GM12878 (cell line): ENCODE data around the gene ADGRL4. TPM values are rescaled to one million over a fixed set of nuclear protein-coding genes. Genes with fewer than 3 reads are reported as not detected.

Source experiments
- ATAC-seq: fragments of 200-7000 bp; cut with Tn5 transposase; 3 replicates; pipeline ENCODE4 v1.9.1; 2020; ENCODE audit warnings: mild to moderate bottlenecking, moderate library complexity
- BruUV-seq: library from RNA; stranded (reverse); fragments of 400-500 nt; replicated peaks from 2 replicates; lab custom pipeline; 2021; lab: Mats Ljungman, UMichigan
- CTCF ChIA-PET: fragments of 300-600 bp; sonication (Branson Sonifier 250); formaldehyde crosslinking; extraction: SDS; loops from one replicate; lab custom pipeline; 2021; ENCODE audit warnings: inconsistent platforms; lab: Yijun Ruan, JAX
- POLR2A ChIA-PET: fragments of 350-600 bp; formaldehyde crosslinking; extraction: SDS; loops from one replicate; lab custom pipeline; 2021; ENCODE audit warnings: inconsistent platforms; lab: Charles Lee
- RAD21 ChIA-PET: fragments of 300-600 bp; sonication (Branson Sonifier 250); formaldehyde crosslinking; loops from one replicate; lab custom pipeline; 2023; ENCODE audit warnings: antibody characterized with exemption; ENCODE audit not compliant: unreplicated experiment; lab: Charles Lee
- SMC1A ChIA-PET: fragments of 300-600 bp; sonication (Branson Sonifier 250); formaldehyde crosslinking; loops from one replicate; lab custom pipeline; 2023; ENCODE audit not compliant: unreplicated experiment, uncharacterized antibody; lab: Charles Lee
- DNase-seq: peaks from one replicate; pipeline ENCODE4 v3.0.0-alpha.2; 2011; ENCODE audit warnings: low read depth, low spot score
- FAIRE-seq: peaks from 3 replicates; lab custom pipeline; 2011; peaks lifted over from hg19 to GRCh38; lab: Jason Lieb, UNC
- H2AFZ ChIP-seq: 2 replicates; pipeline ENCODE4 v1.6.0; 2011; ENCODE audit warnings: low read depth, low read length, control low read depth; ENCODE audit not compliant: control insufficient read depth
- H3K27ac ChIP-seq: 2 replicates; pipeline ENCODE4 v1.5.1; 2011; ENCODE audit warnings: control low read depth; ENCODE audit not compliant: control insufficient read depth, insufficient read depth
- H3K27me3 ChIP-seq, 2 experiments: replicated peaks in 1 of 2; 2 replicates each; pipeline versions ENCODE4 v1.6.0 to v1.6.1; 2011; ENCODE audit warnings: low read length in 1 of 2; ENCODE audit not compliant: control insufficient read depth in 2 of 2, insufficient read depth in 2 of 2
- H3K36me3 ChIP-seq, 2 experiments: 2 replicates each; pipeline ENCODE4 v1.5.1; 2011; ENCODE audit warnings: low read length in 1 of 2; ENCODE audit not compliant: control insufficient read depth in 2 of 2, insufficient read depth in 2 of 2
- H3K4me1 ChIP-seq: 2 replicates; pipeline ENCODE4 v1.6.1; 2011; ENCODE audit warnings: mild to moderate bottlenecking, low read length, moderate library complexity, mixed read lengths; ENCODE audit not compliant: control insufficient read depth, insufficient read depth
- H3K4me2 ChIP-seq: 2 replicates; pipeline ENCODE4 v1.6.0; 2011; ENCODE audit warnings: control low read depth; ENCODE audit not compliant: control insufficient read depth, insufficient read depth
- H3K4me3 ChIP-seq: fragments of 200-600 bp; sonication (generic); 2 replicates; pipeline ENCODE4 v1.5.1; 2016
- H3K79me2 ChIP-seq: 2 replicates; pipeline ENCODE4 v1.6.0; 2011; ENCODE audit warnings: low read length; ENCODE audit not compliant: control insufficient read depth, insufficient read depth
- H3K9ac ChIP-seq: 2 replicates; pipeline ENCODE4 v1.8.0; 2011; ENCODE audit warnings: low read length, control low read depth, mixed read lengths; ENCODE audit not compliant: control insufficient read depth, insufficient read depth
- H3K9me3 ChIP-seq: replicated peaks from 3 replicates; pipeline ENCODE4 v1.5.1; 2011; ENCODE audit warnings: mild to moderate bottlenecking, low read length; ENCODE audit not compliant: control insufficient read depth, insufficient read depth
- H4K20me1 ChIP-seq: 2 replicates; pipeline ENCODE4 v1.6.0; 2011; ENCODE audit not compliant: control insufficient read depth, insufficient read depth
- BACH1 ChIP-seq: fragments of 450-650 bp; IDR thresholded peaks from 2 replicates; pipeline ENCODE4 v1.6.1; 2017; ENCODE audit warnings: mild to moderate bottlenecking, borderline replicate concordance
- CREM ChIP-seq: IDR thresholded peaks from 2 replicates; pipeline ENCODE4 v1.6.1; 2014; ENCODE audit warnings: antibody characterized with exemption, low read depth
- DPF2 ChIP-seq: fragments of 450-650 bp; IDR thresholded peaks from 2 replicates; pipeline ENCODE4 v1.6.1; 2017; ENCODE audit warnings: mild to moderate bottlenecking
- EP300 ChIP-seq, 2 experiments: fragments of 150-350 bp in 1 of 2; IDR thresholded peaks; 2 replicates each; pipeline ENCODE4 v1.6.1; 2011 to 2012; ENCODE audit warnings: low read depth in 2 of 2, low read length in 2 of 2, borderline replicate concordance in 1 of 2, improper control_type of control experiment in 1 of 2, inconsistent platforms in 1 of 2; ENCODE audit not compliant: control insufficient read depth in 1 of 2
- ETV6 ChIP-seq, 2 experiments: fragments of 450-650 bp in 1 of 2; IDR thresholded peaks in 1 of 2; conservative IDR thresholded peaks in 1 of 2; 2 replicates each; pipeline ENCODE4 v1.6.1; 2014; ENCODE audit warnings: antibody characterized with exemption in 1 of 2, borderline replicate concordance in 1 of 2, low read depth in 1 of 2, mild to moderate bottlenecking in 1 of 2, moderate library complexity in 1 of 2
- FOXM1 ChIP-seq: IDR thresholded peaks from 2 replicates; pipeline ENCODE4 v1.6.1; 2012; ENCODE audit warnings: low read depth, mild to moderate bottlenecking, inconsistent platforms, low read length, moderate library complexity
- HCFC1 ChIP-seq: fragments of 150-350 bp; IDR thresholded peaks from 2 replicates; pipeline ENCODE4 v1.6.1; 2014; ENCODE audit warnings: low read length
- IKZF2 ChIP-seq, 2 experiments: fragments of 450-650 bp; IDR thresholded peaks; 2 replicates each; pipeline ENCODE4 v1.6.1; 2017; ENCODE audit warnings: mild to moderate bottlenecking in 2 of 2, moderate library complexity in 2 of 2
- JUNB ChIP-seq: IDR thresholded peaks from 2 replicates; pipeline ENCODE4 v1.6.1; 2016; ENCODE audit warnings: antibody characterized with exemption, mild to moderate bottlenecking
- LARP7 ChIP-seq: fragments of 450-650 bp; IDR thresholded peaks from 2 replicates; pipeline ENCODE4 v1.6.1; 2017; ENCODE audit warnings: mild to moderate bottlenecking
- NFIC ChIP-seq: IDR thresholded peaks from 2 replicates; pipeline ENCODE4 v1.6.1; 2012; ENCODE audit warnings: low read depth, mild to moderate bottlenecking, inconsistent platforms, low read length, moderate library complexity
- NFYA ChIP-seq: IDR thresholded peaks from 2 replicates; pipeline ENCODE4 v1.6.1; 2011; ENCODE audit warnings: low read depth, mild to moderate bottlenecking, low read length, improper control_type of control experiment, borderline replicate concordance
- RB1 ChIP-seq: fragments of 450-650 bp; formaldehyde crosslinking; IDR thresholded peaks from 2 replicates; pipeline ENCODE4 v1.6.1; 2017; ENCODE audit warnings: mild to moderate bottlenecking, borderline replicate concordance
- RUNX3 ChIP-seq: IDR thresholded peaks from 2 replicates; pipeline ENCODE4 v1.6.1; 2012; ENCODE audit warnings: low read length, inconsistent platforms
- SMARCA5 ChIP-seq: fragments of 450-650 bp; IDR thresholded peaks from 2 replicates; pipeline ENCODE4 v1.6.1; 2017; ENCODE audit warnings: mild to moderate bottlenecking
- SUPT20H ChIP-seq: IDR thresholded peaks from 2 replicates; pipeline ENCODE4 v1.6.1; 2011; ENCODE audit warnings: low read depth, mild to moderate bottlenecking, low read length, moderate library complexity, borderline replicate concordance; ENCODE audit not compliant: control insufficient read depth
- TARDBP ChIP-seq: IDR thresholded peaks from 2 replicates; pipeline ENCODE4 v1.6.1; 2016; ENCODE audit warnings: borderline replicate concordance
- TCF12 ChIP-seq: IDR thresholded peaks from 2 replicates; pipeline ENCODE4 v1.6.1; 2011; ENCODE audit warnings: low read depth, mild to moderate bottlenecking, low read length
- TCF3 ChIP-seq: IDR thresholded peaks from 2 replicates; pipeline ENCODE4 v1.6.1; 2012; ENCODE audit warnings: low read depth, mild to moderate bottlenecking, low read length, borderline replicate concordance; ENCODE audit not compliant: insufficient read depth
- TCF7 ChIP-seq: IDR thresholded peaks from 2 replicates; pipeline ENCODE4 v1.6.1; 2014; ENCODE audit warnings: antibody characterized with exemption, borderline replicate concordance
- WRNIP1 ChIP-seq: IDR thresholded peaks from 2 replicates; pipeline ENCODE4 v1.6.1; 2011; ENCODE audit warnings: low read depth, low read length, improper control_type of control experiment, borderline replicate concordance
- ZNF217 ChIP-seq: fragments of 450-650 bp; IDR thresholded peaks from 2 replicates; pipeline ENCODE4 v1.6.1; 2017; ENCODE audit warnings: antibody characterized with exemption, mild to moderate bottlenecking
- WGBS: methylation state at CpG from one replicate; pipeline ENCODE4 v1.1.6; 2016; ENCODE audit warnings: low lambda C conversion rate; ENCODE audit not compliant: insufficient replicate concordance, insufficient coverage; ENCODE audit errors: missing lambda C conversion rate; 5-methylcytosine and 5-hydroxymethylcytosine counted together
- in situ Hi-C: fragments of 300-500 bp; cut with MboI; formaldehyde crosslinking; loops from 9 replicates; pipeline ENCODE4 v1.14.3; 2018; ENCODE audit warnings: mixed read lengths
- intact Hi-C: fragments of 100-400 bp; cut with micrococcal nuclease; formaldehyde crosslinking; loops from one replicate; pipeline ENCODE4 v1.14.2; 2022; ENCODE audit not compliant: unreplicated experiment
- polyA plus RNA-seq, 11 experiments: library from polyadenylated mRNA; depleted of rRNA in 4 of 11; unstranded in 6 of 11; stranded (reverse) in 5 of 11; fragments of >200 nt; fragmentation: Nextera tagmentation in 4 of 11; fragmentation: Illumina TruSeq in 1 of 11; extraction: Ambion mirVana in 4 of 11; extraction: Trizol in 1 of 11; gene quantifications; 1 replicate in 1 of 11; 2 replicates in 10 of 11; pipeline versions ENCODE4 v1.2.1 to v1.2.3, GENCODE V29; 2011 to 2016; ENCODE audit warnings: inconsistent platforms in 2 of 11, missing spikeins in 2 of 11, low read depth in 1 of 11
- total RNA-seq, 4 experiments: library from RNA; depleted of rRNA in 3 of 4; stranded (reverse); fragments of >200 nt in 3 of 4; fragmentation: Illumina TruSeq in 1 of 4; extraction: Trizol in 1 of 4; gene quantifications; 2 replicates each; pipeline versions ENCODE4 v1.2.1 to v1.2.3, GENCODE V29; 2013 to 2021
- TF ChIP-seq, protein P1 (sequence below): IDR thresholded peaks from 2 replicates; pipeline ENCODE4 v1.6.1; 2012; ENCODE audit warnings: low read length, inconsistent platforms
- TF ChIP-seq, protein P2 (sequence below): fragments of 450-650 bp; IDR thresholded peaks from 2 replicates; pipeline ENCODE4 v1.6.1; 2017; ENCODE audit warnings: mild to moderate bottlenecking, low read depth, inconsistent platforms; ENCODE audit not compliant: poor library complexity, severe bottlenecking

ADGRL4 gene
- total and polyA plus RNA-seq, 10 of the 15 experiments (the other 5 are each of a cell fraction or from before 2014, with no cell fraction given): not detected

DNA sequence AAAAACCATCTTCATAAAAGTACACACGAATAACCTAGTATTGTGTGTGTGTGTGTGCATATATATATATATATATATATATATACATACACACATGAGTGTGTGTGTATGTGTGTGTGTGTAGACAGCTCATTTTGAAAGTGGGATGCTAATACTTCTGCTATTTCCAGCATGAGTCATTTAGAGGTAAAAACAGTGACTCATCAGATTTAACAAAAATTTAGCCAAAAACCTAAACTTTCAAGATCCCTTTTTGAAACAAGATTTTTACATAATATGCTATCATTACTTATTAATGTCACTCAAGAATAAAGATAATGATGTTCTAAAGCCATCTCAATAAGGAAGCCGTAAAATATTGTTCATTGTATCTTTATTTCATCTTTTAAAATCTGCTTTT lies 35.6 kb upstream of the ADGRL4 start:
- DNase-seq (peak; percentile 44), ATAC-seq (peak; percentile 64), FAIRE-seq (peak; percentile 18)
- H4K20me1 ChIP-seq: no peaks in the 10 kb centered on the region
- no peak overlapping the region for H2AFZ ChIP-seq
- H3K4me3 ChIP-seq: no peak overlapping the region
- POLR2A ChIA-PET: no interaction called here
- 48% methylated on average over 2 of the region's 2 CpGs for WGBS
- H3K27ac ChIP-seq: no peak overlapping the region
- in situ Hi-C loops: no loop called here
- H3K4me1 ChIP-seq: peaks cover 8% of the 10 kb centered on the region; the same call in 1 of the 2 replicates
- no peaks in the 10 kb centered on the region for H3K79me2 ChIP-seq
- intact Hi-C loops: loop anchor here (5.0 to 10.0 kb wide), 4 partner anchors 185 to 427 kb away; no protein-coding TSS in a partner anchor
- no peaks in the 10 kb centered on the region for H3K27me3 ChIP-seq
- CTCF ChIA-PET: interaction anchor here (1.0 to 1.3 kb wide), 2 partner anchors 14 to 203 kb away, joined by 3 read pairs; no protein-coding TSS in a partner anchor
- no peak overlapping the region for H3K4me2 ChIP-seq
- SMC1A ChIA-PET: interaction anchor here (1.2 kb wide), 1 partner anchor 9 kb away, joined by 3 read pairs; no protein-coding TSS in a partner anchor
- no peak overlapping the region for H3K9ac ChIP-seq
- no peaks in the 10 kb centered on the region for H3K36me3 ChIP-seq
- no TSS peak for BruUV-seq
- peaks cover 8% of the 10 kb centered on the region for H3K9me3 ChIP-seq
- RAD21 ChIA-PET: interaction anchor here (1.1 kb wide), 1 partner anchor 206 kb away, joined by 4 read pairs; no protein-coding TSS in a partner anchor
- peak; percentile 98 for TF ChIP-seq JUNB
- TF ChIP-seq NFYA: no peak
- TF ChIP-seq HCFC1: no peak
- TF ChIP-seq DPF2: peak; percentile 31; the same call in 1 of the 2 replicates
- TF ChIP-seq ETV6 (conservative IDR thresholded peaks at IDR 0.05 in 1 of 2, IDR thresholded peaks at IDR 0.05 in 1 of 2; ENCODE audit: borderline replicate concordance in 1 of 2, low read depth in 1 of 2): peak in 1 of 2 experiments; percentile 62; a peak in 2 of 4 replicates
- TF ChIP-seq TCF7: no peak
- peak; percentile 91 for TF ChIP-seq NFIC
- no peak for TF ChIP-seq SUPT20H
- peak; percentile 81 for TF ChIP-seq RUNX3
- no peak for TF ChIP-seq TCF3
- TF ChIP-seq FOXM1: peak; percentile 79; the same call in 1 of the 2 replicates
- TF ChIP-seq LARP7: no peak
- TF ChIP-seq WRNIP1: no peak
- peak; percentile 93 for TF ChIP-seq BACH1
- TF ChIP-seq SMARCA5: no peak
- TF ChIP-seq, protein P1, sequence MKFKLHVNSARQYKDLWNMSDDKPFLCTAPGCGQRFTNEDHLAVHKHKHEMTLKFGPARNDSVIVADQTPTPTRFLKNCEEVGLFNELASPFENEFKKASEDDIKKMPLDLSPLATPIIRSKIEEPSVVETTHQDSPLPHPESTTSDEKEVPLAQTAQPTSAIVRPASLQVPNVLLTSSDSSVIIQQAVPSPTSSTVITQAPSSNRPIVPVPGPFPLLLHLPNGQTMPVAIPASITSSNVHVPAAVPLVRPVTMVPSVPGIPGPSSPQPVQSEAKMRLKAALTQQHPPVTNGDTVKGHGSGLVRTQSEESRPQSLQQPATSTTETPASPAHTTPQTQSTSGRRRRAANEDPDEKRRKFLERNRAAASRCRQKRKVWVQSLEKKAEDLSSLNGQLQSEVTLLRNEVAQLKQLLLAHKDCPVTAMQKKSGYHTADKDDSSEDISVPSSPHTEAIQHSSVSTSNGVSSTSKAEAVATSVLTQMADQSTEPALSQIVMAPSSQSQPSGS: peak; percentile 92
- no peak for TF ChIP-seq TARDBP
- no peak for TF ChIP-seq RB1
- peak in 1 of 2 experiments; percentile 12; a peak in 1 of 4 replicates for TF ChIP-seq IKZF2 (IDR thresholded peaks at IDR 0.05)
- TF ChIP-seq ZNF217: no peak
- no peak for TF ChIP-seq TCF12
- TF ChIP-seq EP300 (IDR thresholded peaks at IDR 0.05; ENCODE audit: borderline replicate concordance in 1 of 2, control insufficient read depth in 1 of 2, low read depth in 2 of 2, low read length in 2 of 2): peak; percentile 58 to 59; a peak in 2 of 4 replicates
- TF ChIP-seq CREM: peak; percentile 83
- TF ChIP-seq, protein P2, sequence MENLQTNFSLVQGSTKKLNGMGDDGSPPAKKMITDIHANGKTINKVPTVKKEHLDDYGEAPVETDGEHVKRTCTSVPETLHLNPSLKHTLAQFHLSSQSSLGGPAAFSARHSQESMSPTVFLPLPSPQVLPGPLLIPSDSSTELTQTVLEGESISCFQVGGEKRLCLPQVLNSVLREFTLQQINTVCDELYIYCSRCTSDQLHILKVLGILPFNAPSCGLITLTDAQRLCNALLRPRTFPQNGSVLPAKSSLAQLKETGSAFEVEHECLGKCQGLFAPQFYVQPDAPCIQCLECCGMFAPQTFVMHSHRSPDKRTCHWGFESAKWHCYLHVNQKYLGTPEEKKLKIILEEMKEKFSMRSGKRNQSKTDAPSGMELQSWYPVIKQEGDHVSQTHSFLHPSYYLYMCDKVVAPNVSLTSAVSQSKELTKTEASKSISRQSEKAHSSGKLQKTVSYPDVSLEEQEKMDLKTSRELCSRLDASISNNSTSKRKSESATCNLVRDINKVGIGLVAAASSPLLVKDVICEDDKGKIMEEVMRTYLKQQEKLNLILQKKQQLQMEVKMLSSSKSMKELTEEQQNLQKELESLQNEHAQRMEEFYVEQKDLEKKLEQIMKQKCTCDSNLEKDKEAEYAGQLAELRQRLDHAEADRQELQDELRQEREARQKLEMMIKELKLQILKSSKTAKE: no peak
